Non-pigmented ciliary epithelial cell (primary cell): ENCODE data around the gene HHIPL1.

ENCODE experiments used
- DNase-seq: peaks from one replicate; pipeline ENCODE4 v3.0.0-alpha.2; 2010; ENCODE audit warnings: low read depth

The HHIPL1 gene

GRCh38 chr14:99611646-99612045 lies 33.3 kb upstream of the HHIPL1 start:
- no peak for DNase-seq

GRCh38 chr14:99612071-99612737 lies 32.7 kb upstream of the HHIPL1 start:
- no peak for DNase-seq

DNA sequence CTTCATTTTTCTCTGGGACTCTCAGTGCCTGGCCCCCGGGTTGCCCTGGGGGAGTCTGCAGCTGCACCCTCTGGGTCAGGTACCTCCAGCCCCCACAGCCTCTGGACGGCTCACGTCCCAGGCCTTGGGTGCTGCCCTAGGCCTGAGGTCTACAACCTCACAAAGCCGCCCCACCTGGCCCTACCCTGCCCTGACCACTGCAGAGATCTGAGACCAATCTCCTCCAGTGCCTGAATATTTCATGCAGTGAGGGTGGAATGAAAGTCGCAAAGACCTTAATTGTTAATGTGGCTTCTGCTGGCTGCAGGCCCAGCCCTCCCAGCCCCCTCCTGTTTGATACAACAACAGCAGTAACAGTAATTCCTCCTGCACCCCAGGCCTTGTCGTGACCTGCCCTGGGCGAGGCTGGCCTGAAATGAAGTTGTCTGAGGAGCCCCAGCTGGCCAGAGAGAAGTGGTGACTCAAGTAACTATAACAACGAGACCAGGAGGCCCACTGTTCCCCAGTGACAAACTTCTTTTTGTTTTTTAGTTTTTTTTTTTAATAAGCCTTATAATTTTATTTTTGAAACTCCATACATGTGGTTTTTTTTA lies 32.1 kb upstream of the HHIPL1 start:
- no peak for DNase-seq

DNA sequence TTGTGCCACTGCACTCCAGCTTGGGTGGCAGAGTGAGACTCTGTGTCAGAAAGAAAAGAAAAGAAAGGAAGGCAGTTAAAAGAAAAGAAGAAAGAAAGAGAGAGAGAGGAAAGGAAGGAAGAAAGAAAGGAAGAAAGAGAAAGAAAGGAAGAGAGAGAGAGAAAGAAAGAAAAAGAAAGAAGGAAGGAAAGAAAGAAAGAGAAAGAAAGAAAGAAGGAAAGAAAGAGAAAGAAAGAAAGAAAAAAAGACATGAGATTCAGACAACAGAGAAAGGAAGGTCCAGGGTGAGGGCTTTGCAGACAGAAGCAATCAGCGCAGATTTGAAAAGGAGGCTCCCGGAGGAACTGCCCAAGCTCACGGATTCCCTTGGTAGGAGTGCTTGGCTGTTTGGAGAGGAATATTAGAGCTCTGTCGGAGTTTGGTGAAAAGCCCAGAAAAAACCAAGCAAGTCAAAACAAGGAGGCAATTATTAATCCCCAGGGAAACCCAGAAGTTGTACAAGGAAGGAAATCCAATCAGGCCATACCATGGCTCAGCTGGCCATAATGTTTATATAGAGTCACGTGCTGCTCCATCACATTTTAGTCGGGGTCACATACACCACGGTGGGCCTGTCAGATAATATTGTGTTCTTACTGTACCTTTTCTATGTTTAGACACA lies 29.3 kb upstream of the HHIPL1 start:
- DNase-seq, result no peak

- DNase-seq, result no peak
These were observed 27.8 kb upstream of the HHIPL1 start for GRCh38 chr14:99616832-99617800.

DNA sequence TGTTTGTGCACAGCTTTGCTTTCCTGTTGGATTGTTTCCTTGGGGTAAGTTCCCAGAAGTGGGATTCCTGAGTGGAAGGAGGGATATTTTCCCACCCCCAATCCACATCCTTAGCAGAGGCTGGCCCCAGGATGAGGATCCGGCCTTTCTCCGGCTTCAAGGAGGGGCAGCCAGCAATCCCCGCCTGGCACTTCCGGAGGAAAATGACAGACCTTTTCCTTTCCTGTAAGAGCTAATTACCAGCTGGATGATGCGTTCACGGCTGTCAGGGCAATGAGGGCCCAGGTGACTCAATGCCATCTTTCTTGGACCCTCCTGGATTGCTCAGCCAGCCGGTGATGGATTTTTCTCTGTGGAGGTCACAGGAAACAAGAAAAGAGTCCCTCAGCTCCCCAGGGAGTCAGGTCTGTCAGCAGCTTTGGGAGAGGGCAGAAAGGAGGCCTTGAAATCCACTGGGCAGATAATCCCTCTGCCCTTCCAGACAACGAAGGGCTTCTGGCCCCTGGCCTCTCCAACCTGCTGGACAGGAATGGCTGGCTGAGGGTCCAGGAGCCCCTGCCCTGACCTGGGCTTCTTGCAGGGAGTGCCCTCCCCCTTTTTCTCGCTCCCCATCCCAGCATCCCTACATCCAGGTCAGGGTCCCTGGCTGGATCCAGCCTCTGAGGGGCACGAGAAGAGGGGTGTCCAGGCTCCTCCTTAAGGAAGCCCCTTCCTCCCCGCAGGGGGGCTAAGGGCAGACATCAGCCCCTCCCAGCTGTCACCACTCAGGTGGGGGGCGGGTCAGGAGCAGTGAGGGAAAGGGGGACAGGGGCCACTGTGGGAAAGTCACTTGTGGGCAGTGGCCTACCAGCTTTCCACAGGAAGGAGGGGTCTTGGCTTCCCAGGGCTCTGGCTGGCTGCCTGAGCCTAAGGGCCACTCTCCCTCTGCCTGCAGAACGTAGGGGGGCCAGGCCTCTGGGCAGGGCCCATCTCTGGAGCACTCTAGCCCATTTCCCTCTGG lies 24.8 kb upstream of the HHIPL1 start:
- no peak for DNase-seq

- no peak for DNase-seq
These were observed 23.0 kb upstream of the HHIPL1 start for GRCh38 chr14:99621948-99622347.

DNA sequence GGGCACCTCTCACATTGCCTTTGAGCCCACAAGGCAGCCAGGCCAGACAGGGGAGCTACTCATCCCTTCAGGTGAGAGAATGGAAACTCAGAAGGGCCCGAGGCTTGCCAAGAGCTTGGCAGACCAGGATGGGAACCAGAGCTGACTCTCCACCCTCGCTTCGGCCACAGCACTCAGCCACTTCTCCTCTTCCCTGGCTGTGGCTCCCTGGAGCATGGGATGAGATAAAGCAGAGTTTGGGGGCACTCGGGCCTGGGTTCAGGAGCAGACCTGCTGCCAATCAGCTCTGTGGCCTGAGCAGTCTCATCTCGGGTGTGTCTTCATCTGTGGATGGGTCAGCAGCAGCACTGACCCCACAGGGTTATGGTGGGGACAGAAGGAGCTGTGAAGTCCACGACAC lies 20.9 kb upstream of the HHIPL1 start:
- no peak for DNase-seq

DNA sequence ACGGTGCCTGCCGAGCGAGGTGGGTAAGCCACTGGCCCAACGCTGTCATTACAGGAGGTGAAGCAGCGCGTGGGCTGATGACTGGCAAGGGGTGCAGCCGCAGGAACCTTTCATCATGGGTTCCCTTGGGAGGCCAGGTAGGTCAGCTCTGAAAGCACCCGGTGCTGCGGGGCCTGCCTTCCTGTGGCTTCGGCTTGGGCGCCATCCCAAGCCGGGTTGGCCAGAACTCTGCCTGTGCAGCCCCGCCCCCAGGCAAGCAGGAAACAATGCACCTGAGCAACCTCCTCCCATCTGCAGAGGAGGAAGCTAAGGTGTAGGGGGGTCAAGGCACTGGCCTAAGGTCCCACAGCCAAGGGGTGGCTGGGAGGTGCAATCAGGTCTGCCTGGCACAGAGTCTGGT lies 20.0 kb upstream of the HHIPL1 start:
- DNase-seq, result no peak

GRCh38 chr14:99625476-99625875 lies 19.5 kb upstream of the HHIPL1 start:
- DNase-seq, result no peak

GRCh38 chr14:99626041-99626648 lies 18.8 kb upstream of the HHIPL1 start:
- DNase-seq, result no peak

DNA sequence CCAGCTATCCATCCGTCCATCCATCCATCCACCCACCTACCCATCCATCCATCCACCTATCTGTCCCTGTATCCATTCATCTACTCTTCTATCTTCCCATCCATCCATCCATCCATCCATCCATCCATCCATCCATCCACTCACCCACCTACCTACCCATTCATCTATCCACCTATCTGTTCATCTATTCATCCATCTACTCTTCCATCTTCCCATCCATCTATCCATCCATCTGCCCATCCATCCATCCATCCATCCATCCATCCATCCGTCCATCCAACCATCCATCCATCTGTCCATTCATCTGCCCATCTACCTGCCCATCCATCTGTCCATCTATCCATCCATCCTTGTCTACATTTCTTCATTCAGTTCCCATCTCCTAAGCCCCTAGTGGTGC lies 17.8 kb upstream of the HHIPL1 start:
- no peak for DNase-seq

DNA sequence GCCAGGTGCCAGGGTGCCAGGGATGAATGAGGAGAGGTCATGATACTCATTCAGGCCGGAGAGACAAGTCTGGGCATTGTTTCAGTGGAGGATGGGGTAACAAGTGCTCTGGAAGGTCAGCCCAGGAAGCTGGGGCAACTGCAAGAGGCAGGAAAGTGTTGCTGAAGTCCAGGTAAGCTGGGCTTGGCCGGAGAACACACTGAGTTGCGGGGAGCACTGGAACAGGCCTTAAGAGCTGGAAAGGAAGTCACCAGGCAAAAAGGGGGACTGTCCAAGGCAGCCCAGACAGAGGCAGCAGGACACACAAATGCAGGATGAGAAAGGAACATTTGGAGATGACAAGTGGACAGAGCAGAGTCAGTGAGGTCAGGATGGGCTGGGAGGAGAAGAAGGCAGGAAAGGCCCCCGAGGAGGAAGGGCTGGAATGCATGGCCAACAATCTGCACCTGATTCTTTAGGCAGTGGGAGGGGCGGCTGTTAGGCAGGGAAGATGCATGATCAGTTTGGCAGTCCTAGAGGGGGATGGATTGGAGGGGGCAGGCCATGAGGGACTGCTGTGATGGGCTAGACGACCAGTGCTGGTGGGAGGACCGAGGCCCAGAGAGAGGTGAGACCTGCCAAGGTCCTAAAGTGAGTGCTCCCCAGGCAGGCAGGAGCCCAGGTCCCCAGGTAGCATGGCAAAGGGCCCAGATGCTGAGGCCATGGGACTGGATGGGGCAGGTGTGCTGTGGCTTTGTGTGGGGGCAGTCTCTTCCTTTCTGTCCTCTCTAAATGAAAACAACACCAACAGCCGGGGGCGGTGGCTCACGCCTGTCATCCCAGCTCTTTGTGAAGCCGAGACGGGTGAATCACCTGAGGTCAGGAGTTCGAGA lies 17.2 kb upstream of the HHIPL1 start:
- DNase-seq, result no peak

DNA sequence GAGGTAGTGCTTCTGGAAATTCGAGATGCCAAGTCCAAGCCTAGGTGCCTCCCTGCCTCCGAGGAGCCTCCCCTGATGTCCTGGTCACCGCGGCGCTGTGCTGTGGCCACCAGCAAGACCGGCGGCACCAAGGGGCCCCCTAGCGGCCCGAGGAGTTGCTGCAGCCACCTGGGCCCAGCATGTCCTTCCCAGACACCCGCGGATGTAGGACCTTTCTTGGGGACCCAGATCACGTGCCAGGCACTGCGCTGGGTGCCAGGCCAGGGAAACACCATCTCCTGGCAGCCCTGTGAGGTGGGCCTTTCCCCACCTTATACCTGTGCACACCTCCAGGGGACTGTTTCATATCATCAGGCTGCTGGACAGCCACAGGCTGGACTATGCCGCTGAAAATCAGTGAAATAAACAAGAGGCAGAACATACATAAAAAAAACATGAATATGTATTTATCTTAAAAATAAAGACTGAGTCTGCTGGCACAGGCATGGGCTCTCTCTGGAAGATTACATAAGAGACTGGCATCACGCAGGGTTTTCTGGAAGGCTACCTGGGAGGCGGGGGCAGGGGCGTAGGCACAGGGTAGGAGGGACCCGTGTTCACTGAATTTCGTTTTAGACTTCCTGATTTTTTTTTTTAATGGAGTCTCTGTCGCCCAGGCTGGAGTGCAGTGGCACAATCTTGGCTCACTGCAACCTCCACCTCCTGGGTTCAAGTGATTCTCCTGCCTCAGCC lies 15.9 kb upstream of the HHIPL1 start:
- no peak for DNase-seq

DNA sequence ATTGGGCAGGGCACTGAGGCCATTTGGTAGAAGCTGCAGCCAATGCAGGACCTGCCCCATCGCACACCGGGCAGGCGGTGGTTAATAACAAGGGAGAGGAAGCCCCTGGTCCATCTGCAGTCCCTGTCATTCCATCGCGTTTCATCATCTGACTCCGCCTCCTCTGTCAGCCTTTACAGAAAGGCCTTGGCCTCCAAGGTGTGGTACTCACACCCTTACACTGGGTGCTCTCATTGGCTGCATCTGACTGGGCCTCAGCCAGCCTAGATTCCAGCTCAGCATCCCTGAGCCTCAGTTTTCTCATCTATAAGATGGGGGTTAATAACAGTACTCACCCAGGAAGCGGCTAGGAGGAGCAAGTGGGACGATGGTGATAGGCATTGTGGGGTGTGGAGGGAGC lies 14.7 kb upstream of the HHIPL1 start:
- no peak for DNase-seq

DNA sequence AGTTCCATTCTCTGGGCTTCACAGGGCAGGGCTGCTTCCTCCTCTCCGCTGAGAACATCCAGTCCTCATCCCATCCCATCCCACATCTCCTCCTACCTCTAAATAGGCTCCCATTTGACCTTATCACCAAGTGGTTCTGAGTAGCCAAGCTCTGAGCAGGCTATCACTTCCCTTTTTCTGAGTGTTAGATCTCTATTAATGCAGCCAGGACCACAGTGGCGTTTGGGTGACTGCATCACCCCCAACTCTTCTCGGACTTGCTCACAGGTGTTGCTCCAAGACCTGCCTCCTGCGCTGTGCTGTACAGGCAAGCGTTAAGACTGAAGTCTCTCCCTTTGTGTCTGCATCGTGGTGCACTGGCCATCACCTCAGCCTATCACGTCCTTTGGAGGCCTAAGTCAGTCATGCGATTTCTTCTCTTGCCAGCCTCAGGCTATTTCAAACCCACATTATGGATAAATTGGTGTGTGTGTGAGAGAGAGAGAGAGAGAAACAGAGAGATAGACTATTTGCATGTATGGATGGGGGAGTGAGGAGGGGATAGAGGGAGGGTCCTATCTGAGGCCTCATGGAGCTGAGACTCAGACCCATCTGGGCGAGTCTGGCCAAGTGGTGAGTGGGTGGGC lies 12.4 kb upstream of the HHIPL1 start:
- no peak for DNase-seq

DNA sequence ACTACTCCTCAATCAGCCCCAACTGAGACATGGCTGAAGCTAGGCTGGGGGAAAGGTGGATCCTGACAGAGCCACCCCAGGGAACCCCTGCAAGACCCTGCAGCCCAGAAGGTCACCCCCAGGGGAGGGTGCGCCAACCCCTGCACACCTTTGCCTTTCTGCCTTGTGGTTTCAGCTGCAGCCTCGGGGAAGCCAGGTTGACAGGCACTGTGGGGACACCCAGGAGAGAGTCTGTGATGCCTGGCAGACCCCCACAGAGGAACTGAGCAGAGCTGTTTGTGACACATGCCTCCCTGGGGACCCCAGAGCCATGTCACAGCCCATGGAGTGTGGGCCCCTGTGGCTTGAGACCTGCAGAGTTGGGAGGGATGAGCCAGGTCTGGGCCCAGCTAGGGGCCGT lies 11.8 kb upstream of the HHIPL1 start:
- no peak for DNase-seq

GRCh38 chr14:99633918-99634317 lies 11.0 kb upstream of the HHIPL1 start:
- no peak for DNase-seq

- DNase-seq, result no peak
These were observed 10.5 kb upstream of the HHIPL1 start for GRCh38 chr14:99634443-99634842.
